Measurements from ENCODE around the gene PPIG.

GRCh38 chr2:169572821-169573159, 11.4 kb upstream of the PPIG start:
- TF ChIP-seq, protein P1, sequence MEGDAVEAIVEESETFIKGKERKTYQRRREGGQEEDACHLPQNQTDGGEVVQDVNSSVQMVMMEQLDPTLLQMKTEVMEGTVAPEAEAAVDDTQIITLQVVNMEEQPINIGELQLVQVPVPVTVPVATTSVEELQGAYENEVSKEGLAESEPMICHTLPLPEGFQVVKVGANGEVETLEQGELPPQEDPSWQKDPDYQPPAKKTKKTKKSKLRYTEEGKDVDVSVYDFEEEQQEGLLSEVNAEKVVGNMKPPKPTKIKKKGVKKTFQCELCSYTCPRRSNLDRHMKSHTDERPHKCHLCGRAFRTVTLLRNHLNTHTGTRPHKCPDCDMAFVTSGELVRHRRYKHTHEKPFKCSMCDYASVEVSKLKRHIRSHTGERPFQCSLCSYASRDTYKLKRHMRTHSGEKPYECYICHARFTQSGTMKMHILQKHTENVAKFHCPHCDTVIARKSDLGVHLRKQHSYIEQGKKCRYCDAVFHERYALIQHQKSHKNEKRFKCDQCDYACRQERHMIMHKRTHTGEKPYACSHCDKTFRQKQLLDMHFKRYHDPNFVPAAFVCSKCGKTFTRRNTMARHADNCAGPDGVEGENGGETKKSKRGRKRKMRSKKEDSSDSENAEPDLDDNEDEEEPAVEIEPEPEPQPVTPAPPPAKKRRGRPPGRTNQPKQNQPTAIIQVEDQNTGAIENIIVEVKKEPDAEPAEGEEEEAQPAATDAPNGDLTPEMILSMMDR (IDR thresholded peaks at IDR 0.05), result no peak
- no peak for TF ChIP-seq POLR2A (IDR thresholded peaks at IDR 0.05)
